COLO668 (cell line): ENCODE data around the gene ZNF346.
"Not testable (repeated sequence)": the region's sequence is repeated elsewhere in the genome, so short reads cannot be mapped to it uniquely, and the experiment has no call there.

Source experiments
- DNase-seq: peaks from one replicate; lab custom pipeline; 2025; ENCODE audit not compliant: unreplicated experiment; lab: John Stamatoyannopoulos, UW

The ZNF346 gene

DNA sequence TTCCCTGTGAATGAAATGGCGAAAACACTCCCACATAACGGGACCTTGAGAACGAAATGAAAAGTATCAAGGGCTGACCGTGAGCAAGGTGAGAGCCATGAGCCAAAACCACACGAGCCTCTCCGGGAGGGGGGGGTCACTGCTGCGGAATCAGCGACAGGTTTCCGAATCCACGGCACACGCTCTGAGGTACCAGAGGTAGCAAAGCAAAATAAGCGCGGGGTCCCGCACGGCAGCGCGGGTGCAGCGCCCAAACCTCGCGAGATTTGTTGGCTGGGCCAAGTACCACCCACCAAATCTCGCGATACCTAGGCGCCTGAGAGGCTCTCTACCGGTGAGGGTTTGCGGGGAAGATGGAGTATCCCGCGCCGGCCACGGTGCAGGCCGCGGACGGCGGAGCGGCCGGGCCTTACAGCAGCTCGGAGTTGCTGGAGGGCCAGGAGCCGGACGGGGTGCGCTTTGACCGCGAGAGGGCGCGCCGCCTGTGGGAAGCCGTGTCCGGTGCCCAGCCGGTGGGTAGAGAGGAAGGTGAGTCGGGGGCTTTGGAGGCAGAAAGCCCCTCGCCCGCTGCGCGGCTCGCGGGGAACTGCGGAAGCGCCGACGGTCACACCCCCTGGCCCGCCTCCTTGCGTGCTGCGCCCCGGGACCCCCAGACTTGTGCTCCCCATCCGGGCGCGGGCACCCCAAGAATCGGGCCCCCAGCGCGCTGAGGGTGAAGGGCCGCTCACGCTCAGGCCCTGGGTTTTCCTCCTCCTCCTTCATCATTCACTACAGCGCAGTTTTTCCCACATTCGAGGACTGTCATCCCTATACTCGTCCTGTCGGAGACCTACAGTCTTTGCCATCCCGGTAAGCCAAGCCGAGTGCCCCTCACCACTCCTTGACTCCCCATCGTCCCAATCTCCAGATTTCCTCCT lies at the start of gene ZNF346:
Gene ZNF346, plus strand, starts transcription at position 311 of the 917 bp plus-strand sequence. Its CDS starts 43 bp downstream, at position 354.
- DNase-seq: peak; percentile 88

DNA sequence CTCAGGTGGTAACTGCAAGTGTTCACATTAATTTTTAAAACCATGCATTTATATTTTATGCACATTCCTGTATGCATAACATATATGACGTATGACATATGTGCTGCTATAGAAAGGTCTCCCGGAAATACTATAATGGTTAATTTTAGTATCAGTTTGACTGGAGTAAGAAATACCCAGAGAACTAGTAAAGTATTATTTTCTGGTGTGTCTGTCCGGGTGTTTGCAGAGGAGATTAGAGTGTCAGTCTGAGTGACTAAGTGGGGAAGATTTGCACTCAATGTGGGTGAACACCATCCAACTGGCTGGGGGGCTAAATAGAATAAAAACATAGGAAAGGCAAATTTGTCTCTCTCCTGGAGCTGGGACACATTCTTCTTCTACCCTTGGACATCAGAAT lies 42.8 kb upstream of the ZNF346 start:
- no peak for DNase-seq

GRCh38 chr5:176980818-176981217 lies 41.7 kb upstream of the ZNF346 start:
- DNase-seq: no peak

- not testable (repeated sequence) for DNase-seq
These were observed 39.4 kb upstream of the ZNF346 start for GRCh38 chr5:176983112-176983511.

- not testable (repeated sequence) for DNase-seq
These were observed 38.9 kb upstream of the ZNF346 start for GRCh38 chr5:176983593-176983992.

DNA sequence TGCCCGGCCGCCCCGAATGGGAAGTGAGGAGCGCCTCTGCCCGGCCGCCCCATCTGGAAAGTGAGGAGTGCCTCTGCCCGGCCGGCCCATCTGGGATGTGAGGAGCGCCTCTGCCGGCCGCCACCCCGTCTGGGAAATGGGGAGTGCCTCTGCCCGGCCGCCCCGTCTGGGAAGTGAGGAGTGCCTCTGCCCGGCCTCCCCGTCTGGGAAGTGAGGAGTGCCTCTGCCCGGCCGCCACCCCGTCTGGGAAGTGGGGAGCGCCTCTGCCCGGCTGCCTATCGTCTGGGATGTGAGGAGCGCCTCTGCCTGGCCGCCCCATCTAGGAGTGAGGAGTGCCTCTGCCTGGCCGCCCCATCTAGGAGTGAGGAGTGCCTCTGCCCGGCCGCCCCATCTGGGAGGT lies 38.3 kb upstream of the ZNF346 start:
- DNase-seq: not testable (repeated sequence)

GRCh38 chr5:176985516-176985915 lies 37.0 kb upstream of the ZNF346 start:
- no peak for DNase-seq

- DNase-seq: no peak
These were observed 36.2 kb upstream of the ZNF346 start for GRCh38 chr5:176986280-176986679.

DNA sequence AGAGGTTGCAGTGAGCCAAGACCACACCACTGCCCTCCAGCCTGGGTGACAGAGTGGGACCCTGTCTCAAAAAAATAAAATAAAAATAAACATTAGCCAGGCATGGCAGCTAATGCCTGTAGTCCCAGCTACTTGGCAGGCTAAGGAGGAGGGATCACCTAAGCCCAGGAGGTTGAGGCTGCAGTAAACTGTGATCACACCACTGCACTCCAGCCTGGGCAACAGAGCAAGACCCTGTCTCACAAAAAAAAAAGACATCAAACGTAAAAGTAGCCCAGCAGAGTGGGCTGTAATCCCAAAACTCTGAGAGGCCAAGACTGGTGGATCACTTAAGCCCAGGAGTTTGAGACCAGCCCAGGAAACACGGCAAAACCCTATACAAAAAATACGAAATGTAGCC lies 34.9 kb upstream of the ZNF346 start:
- no peak for DNase-seq

GRCh38 chr5:176993081-176993480 lies 29.4 kb upstream of the ZNF346 start:
- not testable (repeated sequence) for DNase-seq

GRCh38 chr5:176994460-176995121 lies 27.9 kb upstream of the ZNF346 start:
- no peak for DNase-seq

DNA sequence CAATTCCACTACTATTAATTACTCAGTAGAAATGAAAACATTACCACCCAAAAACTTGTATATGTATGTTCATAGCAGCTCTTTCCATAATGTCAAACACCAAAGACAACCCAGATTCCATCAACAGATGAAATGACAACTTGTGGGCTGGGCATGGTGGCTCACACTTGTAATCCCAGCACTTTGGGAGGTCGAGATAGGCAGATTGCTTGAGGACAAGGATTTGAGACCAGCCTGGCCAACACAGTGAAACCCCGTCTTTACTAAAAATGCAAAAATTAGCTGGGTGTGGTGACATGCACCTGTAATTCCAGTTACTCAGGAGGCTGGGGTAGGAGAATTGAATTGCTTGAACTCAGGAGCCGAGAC lies 27.4 kb upstream of the ZNF346 start:
- DNase-seq: no peak

- no peak for DNase-seq
These were observed 26.4 kb upstream of the ZNF346 start for GRCh38 chr5:176995896-176996767.

DNA sequence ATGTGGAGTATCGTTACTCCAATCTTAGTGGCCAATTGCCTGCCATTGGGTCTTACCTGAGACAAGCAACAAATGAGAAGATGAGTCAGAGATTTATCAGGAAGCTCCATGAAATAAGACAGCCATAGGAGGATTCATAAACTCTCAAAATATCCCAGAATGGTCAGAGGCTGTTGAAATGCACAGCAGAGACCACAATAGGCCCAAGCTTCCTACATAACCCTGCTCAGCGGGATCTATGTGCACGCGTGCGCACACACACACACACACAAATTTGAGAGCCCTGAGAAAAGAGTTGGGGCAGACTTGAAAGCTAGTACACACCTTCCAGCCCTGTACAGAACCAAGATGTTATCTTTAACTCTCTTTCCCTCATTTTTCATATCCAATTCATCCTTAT lies 25.7 kb upstream of the ZNF346 start:
- no peak for DNase-seq

GRCh38 chr5:176998828-176999227 lies 23.7 kb upstream of the ZNF346 start:
- no peak for DNase-seq

DNA sequence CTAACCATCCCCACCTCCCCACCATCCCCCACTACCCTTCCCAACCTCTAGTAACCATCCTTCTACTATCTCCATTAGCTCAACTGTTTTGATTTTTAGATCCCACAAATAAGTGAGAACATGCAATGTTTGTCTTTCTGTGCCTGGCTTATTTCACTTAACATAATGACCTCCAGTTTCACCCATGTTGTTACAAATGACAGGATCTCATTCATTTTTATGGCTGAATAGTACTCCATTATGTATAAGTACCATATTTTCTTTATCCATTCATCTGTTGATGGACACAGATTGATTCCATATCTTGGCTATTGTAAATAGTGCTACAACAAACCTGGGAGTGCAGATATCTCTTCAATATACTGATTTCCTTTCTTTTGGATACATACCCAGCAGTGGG lies 23.0 kb upstream of the ZNF346 start:
- DNase-seq: not testable (repeated sequence)

DNA sequence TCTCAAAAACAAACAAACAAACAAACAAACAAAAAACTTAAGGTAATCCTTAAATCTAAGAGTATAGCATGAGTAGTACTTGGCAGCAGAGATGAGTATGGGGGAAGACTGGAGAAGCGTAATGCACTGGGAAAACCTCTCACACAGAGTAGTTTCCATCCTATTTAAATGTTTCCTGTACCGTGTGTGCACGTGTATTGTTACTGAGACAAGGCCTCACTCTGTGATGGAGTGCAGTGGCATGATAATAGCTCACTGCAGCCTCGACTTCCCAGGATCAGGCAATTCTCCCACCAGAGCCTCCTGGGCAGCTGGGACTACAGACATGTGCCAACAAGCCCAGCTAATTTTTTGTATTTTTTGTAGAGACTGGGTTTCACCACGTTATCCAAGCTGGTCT lies 18.8 kb upstream of the ZNF346 start:
- DNase-seq: no peak

DNA sequence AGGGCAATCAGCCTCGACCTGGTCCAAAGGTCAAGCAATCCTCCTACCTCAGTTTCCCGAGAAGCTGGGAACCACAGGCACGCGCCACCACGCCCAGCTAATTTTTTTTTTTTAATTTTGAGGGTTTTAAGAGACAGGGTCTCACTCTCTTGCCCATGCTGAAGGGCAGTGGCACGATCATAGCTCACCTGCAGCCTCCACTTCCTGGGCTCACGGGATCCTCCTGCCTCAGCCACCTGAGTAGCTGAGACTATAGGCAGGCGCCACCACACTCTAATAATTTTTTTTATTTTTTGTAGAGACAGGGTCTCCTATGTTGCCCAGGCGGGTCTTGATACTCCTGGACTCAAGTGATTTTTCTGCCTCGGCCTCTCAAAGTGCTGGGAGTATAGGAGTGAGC lies 17.5 kb upstream of the ZNF346 start:
- DNase-seq: no peak

GRCh38 chr5:177005619-177006264 lies 16.8 kb upstream of the ZNF346 start:
- peak; percentile 68 for DNase-seq

- DNase-seq: peak; percentile 89
These were observed 16.1 kb upstream of the ZNF346 start, which contains the start of gene UIMC1 for GRCh38 chr5:177006265-177006972. TSS of gene UIMC1 (minus strand) at chr5:177006779. CDS start at chr5:176982615, 24,164 bp downstream.
